MM.1S (cell line): ENCODE data around the gene PARD6B.
"Not testable (repeated sequence)": the region's sequence is repeated elsewhere in the genome, so short reads cannot be mapped to it uniquely, and the experiment has no call there.

Experiments used
- EZH2 ChIP-seq: fragments of 300-600 bp; sonication (generic); optimal IDR thresholded peaks from 2 replicates; pipeline ENCODE3; 2017; ENCODE audit warnings: low read depth, mild to moderate bottlenecking, antibody characterized with exemption, low read length, mixed read lengths
- EZH2phosphoT487 ChIP-seq: fragments of 300-600 bp; sonication (generic); IDR thresholded peaks from 2 replicates; pipeline ENCODE4 v1.6.1; 2018; ENCODE audit warnings: antibody characterized with exemption, low read length
- TF ChIP-seq, protein P1 (sequence below): fragments of 300-600 bp; sonication (generic); IDR thresholded peaks from 2 replicates; pipeline ENCODE4 v1.5.1; 2016; ENCODE audit warnings: antibody characterized with exemption, low read length, mixed read lengths

DNA sequence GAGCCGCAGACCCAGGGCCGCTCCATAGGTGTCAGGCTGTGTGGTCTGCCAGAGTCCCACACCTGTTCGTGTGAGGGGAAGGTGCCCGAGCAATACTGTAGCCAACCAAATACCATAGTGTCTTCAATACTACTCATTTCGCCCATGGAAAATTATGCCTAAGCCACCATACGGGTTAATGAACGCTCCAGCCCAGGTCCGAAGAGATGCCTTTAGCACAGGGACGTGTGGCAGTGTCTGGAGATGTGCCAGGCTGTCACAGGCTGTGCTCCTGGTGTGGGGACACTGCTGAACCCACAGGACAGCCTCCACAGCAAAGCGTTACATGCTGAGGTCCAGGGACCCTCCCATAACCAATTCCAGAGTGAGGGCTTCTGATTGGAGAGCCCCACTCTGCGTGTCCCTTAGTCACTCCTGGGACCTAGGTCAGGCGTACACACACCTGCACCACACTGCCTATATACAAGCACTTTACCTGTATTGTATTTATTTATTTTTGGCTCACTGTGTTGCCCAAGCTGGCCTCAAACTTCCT lies 38.2 kb downstream of the PARD6B start:
- not testable (repeated sequence) for TF ChIP-seq EZH2, EZH2phosphoT487
- TF ChIP-seq, protein P1, sequence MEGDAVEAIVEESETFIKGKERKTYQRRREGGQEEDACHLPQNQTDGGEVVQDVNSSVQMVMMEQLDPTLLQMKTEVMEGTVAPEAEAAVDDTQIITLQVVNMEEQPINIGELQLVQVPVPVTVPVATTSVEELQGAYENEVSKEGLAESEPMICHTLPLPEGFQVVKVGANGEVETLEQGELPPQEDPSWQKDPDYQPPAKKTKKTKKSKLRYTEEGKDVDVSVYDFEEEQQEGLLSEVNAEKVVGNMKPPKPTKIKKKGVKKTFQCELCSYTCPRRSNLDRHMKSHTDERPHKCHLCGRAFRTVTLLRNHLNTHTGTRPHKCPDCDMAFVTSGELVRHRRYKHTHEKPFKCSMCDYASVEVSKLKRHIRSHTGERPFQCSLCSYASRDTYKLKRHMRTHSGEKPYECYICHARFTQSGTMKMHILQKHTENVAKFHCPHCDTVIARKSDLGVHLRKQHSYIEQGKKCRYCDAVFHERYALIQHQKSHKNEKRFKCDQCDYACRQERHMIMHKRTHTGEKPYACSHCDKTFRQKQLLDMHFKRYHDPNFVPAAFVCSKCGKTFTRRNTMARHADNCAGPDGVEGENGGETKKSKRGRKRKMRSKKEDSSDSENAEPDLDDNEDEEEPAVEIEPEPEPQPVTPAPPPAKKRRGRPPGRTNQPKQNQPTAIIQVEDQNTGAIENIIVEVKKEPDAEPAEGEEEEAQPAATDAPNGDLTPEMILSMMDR, result not testable (repeated sequence)
